Peyer's patch (tissue), 4 donors: ENCODE data around the gene AASDHPPT. TPM values are rescaled to one million over a fixed set of nuclear protein-coding genes. Genes with fewer than 3 reads are reported as not detected.
"Not testable (repeated sequence)": the region's sequence is repeated elsewhere in the genome, so short reads cannot be mapped to it uniquely, and the experiment has no call there.

Source experiments
- DNase-seq, 3 donors: peaks; one replicate each; pipeline ENCODE4 v3.0.0-alpha.2; 2017 to 2019
- H3K27ac ChIP-seq, 4 donors: fragments of 200-600 bp; sonication (generic); one replicate each; pipeline ENCODE4 v1.5.1; 2016 to 2019
- H3K27me3 ChIP-seq, 2 donors: fragments of 200-600 bp; sonication (generic); one replicate each; pipeline ENCODE4 v1.5.1; 2019
- H3K36me3 ChIP-seq, 3 donors: fragments of 200-600 bp; sonication (generic); one replicate each; pipeline ENCODE4 v1.5.1; 2016 to 2019
- H3K4me1 ChIP-seq, 4 donors: fragments of 200-600 bp; sonication (generic); one replicate each; pipeline ENCODE4 v1.5.1; 2016 to 2019
- H3K4me3 ChIP-seq, 4 donors: fragments of 200-600 bp; sonication (generic); 1 replicate in 3 of 4; 2 replicates in 1 of 4; pipeline ENCODE4 v1.5.1; 2016 to 2019; ENCODE audit warnings: mild to moderate bottlenecking in 1 of 4
- H3K9me3 ChIP-seq, 4 donors: fragments of 200-600 bp; sonication (generic); one replicate each; pipeline ENCODE4 v1.5.1; 2016 to 2019; ENCODE audit warnings: mild to moderate bottlenecking in 1 of 4
- CTCF ChIP-seq, 6 experiments: fragments of 450-650 bp in 4 of 6; fragments of 200-600 bp in 2 of 6; sonication (generic) in 1 of 6; IDR thresholded peaks; one replicate each; pipeline ENCODE4 v1.5.1; 2017 to 2019; ENCODE audit warnings: antibody characterized with exemption in 6 of 6, mild to moderate bottlenecking in 3 of 6, moderate library complexity in 1 of 6
- POLR2A ChIP-seq, 2 donors: fragments of 450-650 bp; IDR thresholded peaks; one replicate each; pipeline ENCODE4 v1.5.1; 2017; ENCODE audit warnings: antibody characterized with exemption in 2 of 2, mild to moderate bottlenecking in 2 of 2, moderate library complexity in 2 of 2
- total RNA-seq, 4 donors: library from RNA; depleted of rRNA; stranded (reverse); fragments of >200 nt; gene quantifications; one replicate each; pipeline ENCODE4 v1.1.0, GENCODE V29; 2016

Gene AASDHPPT
- total RNA-seq, 4 donors from 2014 or later = 17.9 to 25.6 (median 22.6) TPM

- Histone ChIP-seq H3K4me3 (no peak overlapping the region), H3K27ac (no peak overlapping the region), H3K4me1 (no peaks in the 10 kb centered on the region), H3K27me3 (no peaks in the 10 kb centered on the region), H3K36me3 (no peaks in the 10 kb centered on the region), H3K9me3 (no peaks in the 10 kb centered on the region)
- TF ChIP-seq CTCF (IDR thresholded peaks at IDR 0.05) (no peak), POLR2A (IDR thresholded peaks at IDR 0.05) (no peak)
- DNase-seq = no peak
Measured at GRCh38 chr11:106043540-106043939, 33.9 kb upstream of the AASDHPPT start.

GRCh38 chr11:106047631-106048030, 29.8 kb upstream of the AASDHPPT start:
- H3K27ac ChIP-seq = no peak overlapping the region
- H3K4me3 ChIP-seq = no peak overlapping the region
- no peaks in the 10 kb centered on the region for H3K36me3 ChIP-seq
- H3K9me3 ChIP-seq = no peaks in the 10 kb centered on the region
- TF ChIP-seq CTCF (IDR thresholded peaks at IDR 0.05) (no peak), POLR2A (IDR thresholded peaks at IDR 0.05) (no peak)
- no peaks in the 10 kb centered on the region for H3K4me1 ChIP-seq
- no peak for DNase-seq
- no peaks in the 10 kb centered on the region for H3K27me3 ChIP-seq

GRCh38 chr11:106049727-106050476, 27.6 kb upstream of the AASDHPPT start:
- Histone ChIP-seq H3K36me3 (no peaks in the 10 kb centered on the region), H3K27me3 (no peaks in the 10 kb centered on the region), H3K27ac (no peak overlapping the region), H3K4me1 (no peaks in the 10 kb centered on the region), H3K4me3 (no peak overlapping the region), H3K9me3 (no peaks in the 10 kb centered on the region)
- no peak for DNase-seq
- no peak for TF ChIP-seq CTCF (IDR thresholded peaks at IDR 0.05)
- TF ChIP-seq POLR2A (IDR thresholded peaks at IDR 0.05) = no peak

GRCh38 chr11:106051103-106051502, 26.4 kb upstream of the AASDHPPT start:
- Histone ChIP-seq H3K36me3 (no peaks in the 10 kb centered on the region), H3K4me1 (no peaks in the 10 kb centered on the region), H3K4me3 (no peak overlapping the region), H3K27ac (no peak overlapping the region), H3K9me3 (no peaks in the 10 kb centered on the region), H3K27me3 (no peaks in the 10 kb centered on the region)
- DNase-seq = no peak
- no peak for TF ChIP-seq POLR2A (IDR thresholded peaks at IDR 0.05)
- TF ChIP-seq CTCF (IDR thresholded peaks at IDR 0.05) = no peak

GRCh38 chr11:106058377-106058776, 19.1 kb upstream of the AASDHPPT start:
- H3K4me3 ChIP-seq = not testable (repeated sequence)

GRCh38 chr11:106059617-106060016, 17.8 kb upstream of the AASDHPPT start:
- no peak for TF ChIP-seq CTCF (IDR thresholded peaks at IDR 0.05)
- no peak for TF ChIP-seq POLR2A (IDR thresholded peaks at IDR 0.05)
- Histone ChIP-seq H3K36me3 (peaks cover 0 to 8% (median 0%) of the 10 kb centered on the region in 3 donors), H3K4me1 (no peaks in the 10 kb centered on the region), H3K27me3 (no peaks in the 10 kb centered on the region), H3K9me3 (no peaks in the 10 kb centered on the region), H3K4me3 (no peak overlapping the region), H3K27ac (no peak overlapping the region)
- DNase-seq = no peak

More at GRCh38 chr11:106058377-106058776, 19.1 kb upstream of the AASDHPPT start:
- H3K4me1 ChIP-seq, H3K36me3 ChIP-seq, H3K9me3 ChIP-seq, H3K27ac ChIP-seq, H3K27me3 ChIP-seq, DNase-seq: not testable (repeated sequence)
